GM12878 (cell line): ENCODE results near the gene CLEC4G. TPM values are rescaled to one million over a fixed set of nuclear protein-coding genes. Genes with fewer than 3 reads are reported as not detected.
A peak's percentile ranks its signal among the peaks of the same experiment; 100 is the strongest.

Experiments
- ATAC-seq: fragments of 200-7000 bp; cut with Tn5 transposase; 3 replicates; pipeline ENCODE4 v1.9.1; 2020; ENCODE audit warnings: mild to moderate bottlenecking, moderate library complexity
- BruUV-seq: library from RNA; stranded (reverse); fragments of 400-500 nt; replicated peaks from 2 replicates; lab custom pipeline; 2021; lab: Mats Ljungman, UMichigan
- CTCF ChIA-PET: fragments of 300-600 bp; sonication (Branson Sonifier 250); formaldehyde crosslinking; extraction: SDS; loops from one replicate; lab custom pipeline; 2021; ENCODE audit warnings: inconsistent platforms; lab: Yijun Ruan, JAX
- POLR2A ChIA-PET: fragments of 350-600 bp; formaldehyde crosslinking; extraction: SDS; loops from one replicate; lab custom pipeline; 2021; ENCODE audit warnings: inconsistent platforms; lab: Charles Lee
- RAD21 ChIA-PET: fragments of 300-600 bp; sonication (Branson Sonifier 250); formaldehyde crosslinking; loops from one replicate; lab custom pipeline; 2023; ENCODE audit warnings: antibody characterized with exemption; ENCODE audit not compliant: unreplicated experiment; lab: Charles Lee
- SMC1A ChIA-PET: fragments of 300-600 bp; sonication (Branson Sonifier 250); formaldehyde crosslinking; loops from one replicate; lab custom pipeline; 2023; ENCODE audit not compliant: unreplicated experiment, uncharacterized antibody; lab: Charles Lee
- DNase-seq: peaks from one replicate; pipeline ENCODE4 v3.0.0-alpha.2; 2011; ENCODE audit warnings: low read depth, low spot score
- FAIRE-seq: peaks from 3 replicates; lab custom pipeline; 2011; peaks lifted over from hg19 to GRCh38; lab: Jason Lieb, UNC
- H2AFZ ChIP-seq: 2 replicates; pipeline ENCODE4 v1.6.0; 2011; ENCODE audit warnings: low read depth, low read length, control low read depth; ENCODE audit not compliant: control insufficient read depth
- H3K27ac ChIP-seq: 2 replicates; pipeline ENCODE4 v1.5.1; 2011; ENCODE audit warnings: control low read depth; ENCODE audit not compliant: control insufficient read depth, insufficient read depth
- H3K27me3 ChIP-seq, 2 experiments: replicated peaks in 1 of 2; 2 replicates each; pipeline versions ENCODE4 v1.6.0 to v1.6.1; 2011; ENCODE audit warnings: low read length in 1 of 2; ENCODE audit not compliant: control insufficient read depth in 2 of 2, insufficient read depth in 2 of 2
- H3K36me3 ChIP-seq, 2 experiments: 2 replicates each; pipeline ENCODE4 v1.5.1; 2011; ENCODE audit warnings: low read length in 1 of 2; ENCODE audit not compliant: control insufficient read depth in 2 of 2, insufficient read depth in 2 of 2
- H3K4me1 ChIP-seq: 2 replicates; pipeline ENCODE4 v1.6.1; 2011; ENCODE audit warnings: mild to moderate bottlenecking, low read length, moderate library complexity, mixed read lengths; ENCODE audit not compliant: control insufficient read depth, insufficient read depth
- H3K4me2 ChIP-seq: 2 replicates; pipeline ENCODE4 v1.6.0; 2011; ENCODE audit warnings: control low read depth; ENCODE audit not compliant: control insufficient read depth, insufficient read depth
- H3K4me3 ChIP-seq: fragments of 200-600 bp; sonication (generic); 2 replicates; pipeline ENCODE4 v1.5.1; 2016
- H3K79me2 ChIP-seq: 2 replicates; pipeline ENCODE4 v1.6.0; 2011; ENCODE audit warnings: low read length; ENCODE audit not compliant: control insufficient read depth, insufficient read depth
- H3K9ac ChIP-seq: 2 replicates; pipeline ENCODE4 v1.8.0; 2011; ENCODE audit warnings: low read length, control low read depth, mixed read lengths; ENCODE audit not compliant: control insufficient read depth, insufficient read depth
- H3K9me3 ChIP-seq: replicated peaks from 3 replicates; pipeline ENCODE4 v1.5.1; 2011; ENCODE audit warnings: mild to moderate bottlenecking, low read length; ENCODE audit not compliant: control insufficient read depth, insufficient read depth
- H4K20me1 ChIP-seq: 2 replicates; pipeline ENCODE4 v1.6.0; 2011; ENCODE audit not compliant: control insufficient read depth, insufficient read depth
- ASH2L ChIP-seq: fragments of 300-600, 200-600 bp; sonication (generic); IDR thresholded peaks from 2 replicates; pipeline ENCODE4 v1.6.1; 2017; ENCODE audit warnings: low read depth, mild to moderate bottlenecking, borderline replicate concordance
- BCL3 ChIP-seq: IDR thresholded peaks from 2 replicates; pipeline ENCODE4 v1.6.1; 2011; ENCODE audit warnings: borderline replicate concordance, low read depth, mild to moderate bottlenecking, moderate library complexity, low read length; ENCODE audit not compliant: insufficient read depth, poor library complexity, severe bottlenecking
- CHD2 ChIP-seq: IDR thresholded peaks from 2 replicates; pipeline ENCODE4 v1.6.1; 2011; ENCODE audit warnings: low read depth, low read length, improper control_type of control experiment, borderline replicate concordance
- FOS ChIP-seq: IDR thresholded peaks from 3 replicates; pipeline ENCODE4 v1.6.1; 2011; ENCODE audit warnings: borderline replicate concordance; ENCODE audit not compliant: insufficient read length; ENCODE audit errors: extremely low read depth
- HDAC2 ChIP-seq: fragments of 200-600 bp; sonication (generic); IDR thresholded peaks from 2 replicates; pipeline ENCODE4 v1.6.1; 2017
- JUNB ChIP-seq: IDR thresholded peaks from 2 replicates; pipeline ENCODE4 v1.6.1; 2016; ENCODE audit warnings: antibody characterized with exemption, mild to moderate bottlenecking
- MXI1 ChIP-seq: fragments of 150-350 bp; IDR thresholded peaks from 2 replicates; pipeline ENCODE4 v1.6.1; 2011; ENCODE audit warnings: low read depth, mild to moderate bottlenecking, inconsistent platforms, low read length, improper control_type of control experiment
- NKRF ChIP-seq: fragments of 450-650 bp; conservative IDR thresholded peaks from 2 replicates; pipeline ENCODE4 v1.6.1; 2017; ENCODE audit warnings: mild to moderate bottlenecking, moderate library complexity
- REST ChIP-seq: IDR thresholded peaks from 2 replicates; pipeline ENCODE4 v1.6.1; 2012; ENCODE audit warnings: mild to moderate bottlenecking, low read depth, low read length
- RFX5 ChIP-seq: IDR thresholded peaks from 2 replicates; pipeline ENCODE4 v1.6.1; 2011; ENCODE audit warnings: low read depth, low read length, improper control_type of control experiment
- SUPT20H ChIP-seq: IDR thresholded peaks from 2 replicates; pipeline ENCODE4 v1.6.1; 2011; ENCODE audit warnings: low read depth, mild to moderate bottlenecking, low read length, moderate library complexity, borderline replicate concordance; ENCODE audit not compliant: control insufficient read depth
- TARDBP ChIP-seq: IDR thresholded peaks from 2 replicates; pipeline ENCODE4 v1.6.1; 2016; ENCODE audit warnings: borderline replicate concordance
- ZNF207 ChIP-seq: fragments of 450-650 bp; IDR thresholded peaks from 2 replicates; pipeline ENCODE4 v1.6.1; 2014; ENCODE audit warnings: antibody characterized with exemption, mild to moderate bottlenecking, borderline replicate concordance
- ZZZ3 ChIP-seq: IDR thresholded peaks from 2 replicates; pipeline ENCODE4 v1.6.1; 2011; ENCODE audit warnings: low read depth; ENCODE audit not compliant: control insufficient read depth, insufficient read length
- WGBS: methylation state at CpG from one replicate; pipeline ENCODE4 v1.1.6; 2016; ENCODE audit warnings: low lambda C conversion rate; ENCODE audit not compliant: insufficient replicate concordance, insufficient coverage; ENCODE audit errors: missing lambda C conversion rate; 5-methylcytosine and 5-hydroxymethylcytosine counted together
- in situ Hi-C: fragments of 300-500 bp; cut with MboI; formaldehyde crosslinking; loops from 9 replicates; pipeline ENCODE4 v1.14.3; 2018; ENCODE audit warnings: mixed read lengths
- intact Hi-C: fragments of 100-400 bp; cut with micrococcal nuclease; formaldehyde crosslinking; loops from one replicate; pipeline ENCODE4 v1.14.2; 2022; ENCODE audit not compliant: unreplicated experiment
- polyA plus RNA-seq, 11 experiments: library from polyadenylated mRNA; depleted of rRNA in 4 of 11; unstranded in 6 of 11; stranded (reverse) in 5 of 11; fragments of >200 nt; fragmentation: Nextera tagmentation in 4 of 11; fragmentation: Illumina TruSeq in 1 of 11; extraction: Ambion mirVana in 4 of 11; extraction: Trizol in 1 of 11; gene quantifications; 1 replicate in 1 of 11; 2 replicates in 10 of 11; pipeline versions ENCODE4 v1.2.1 to v1.2.3, GENCODE V29; 2011 to 2016; ENCODE audit warnings: inconsistent platforms in 2 of 11, missing spikeins in 2 of 11, low read depth in 1 of 11
- total RNA-seq, 4 experiments: library from RNA; depleted of rRNA in 3 of 4; stranded (reverse); fragments of >200 nt in 3 of 4; fragmentation: Illumina TruSeq in 1 of 4; extraction: Trizol in 1 of 4; gene quantifications; 2 replicates each; pipeline versions ENCODE4 v1.2.1 to v1.2.3, GENCODE V29; 2013 to 2021

CLEC4G gene
- total and polyA plus RNA-seq, 10 of the 15 experiments (the other 5 are each of a cell fraction or from before 2014, with no cell fraction given), result 0.04 TPM; not detected in 9

- Histone ChIP-seq H3K9me3 (no peaks in the 10 kb centered on the region; the same call in 2 of the 3 replicates), H3K4me3 (peak overlapping the region; percentile 100), H3K4me1 (peaks cover 47% of the 10 kb centered on the region), H3K36me3 (peaks cover 6 to 13% of the 10 kb centered on the region in 2 experiments; a peak in 3 of 4 replicates), H3K4me2 (peak overlapping the region; percentile 97), H3K79me2 (peaks cover 64% of the 10 kb centered on the region), H4K20me1 (no peaks in the 10 kb centered on the region), H3K27me3 (no peaks in the 10 kb centered on the region), H3K27ac (peak overlapping the region; percentile 94), H2AFZ (no peak overlapping the region), H3K9ac (peak overlapping the region; percentile 88)
- DNase-seq (peak; percentile 73), FAIRE-seq (no peak), ATAC-seq (peak; percentile 40)
- CTCF ChIA-PET, result interaction anchor here (1.0 to 5.0 kb wide), 6 partner anchors 9 to 131 kb away, joined by 3 to 32 read pairs (median 5); partner anchors contain the start of gene TRAPPC5
- SMC1A ChIA-PET, result interaction anchor here (0.6 to 5.5 kb wide), 7 partner anchors 9 to 100 kb away, joined by 4 to 26 read pairs (median 4); partner anchors contain the start of gene TRAPPC5
- POLR2A ChIA-PET, result interaction anchor here (0.5 to 2.1 kb wide), 9 partner anchors 14 to 327 kb away, joined by 3 to 11 read pairs (median 3); partner anchors contain the start of gene TRAPPC5
- intact Hi-C loops, result loop anchor here (2.0 to 10.0 kb wide), 3 partner anchors 43 to 495 kb away; no protein-coding TSS in a partner anchor
- BruUV-seq, result TSS peak; percentile 95
- RAD21 ChIA-PET, result interaction anchor here (0.8 to 2.9 kb wide), 7 partner anchors 10 to 244 kb away, joined by 3 to 19 read pairs (median 4); partner anchors contain the start of genes TIMM44 and TRAPPC5
- WGBS, result 17% methylated on average over 15 of the region's 15 CpGs
- in situ Hi-C loops, result loop anchor here (10.0 kb wide), 2 partner anchors 515 to 1175 kb away; no protein-coding TSS in a partner anchor
- TF ChIP-seq HDAC2 (no peak), ZNF207 (no peak), ASH2L (no peak), BCL3 (no peak), TARDBP (no peak), RFX5 (no peak), CHD2 (0 out of 2 replicates have a peak, but pooled peaks have one; percentile 13), ZZZ3 (no peak), REST (no peak), NKRF (0 out of 2 replicates have a peak, but pooled peaks have one; percentile 17), SUPT20H (no peak), JUNB (no peak), FOS (no peak), MXI1 (0 out of 2 replicates have a peak, but pooled peaks have one; percentile 47)
Measured at GRCh38 chr19:7699417-7700401, 32.2 kb downstream of the CLEC4G start.
